CD4-positive, alpha-beta T cell treated with Interleukin-6 for 4 hours (primary cell): ENCODE measurements around the gene CWC22.
"Not testable (repeated sequence)": the region's sequence is repeated elsewhere in the genome, so short reads cannot be mapped to it uniquely, and the experiment has no call there.

Source experiments
- DNase-seq: peaks from one replicate; pipeline ENCODE4 v3.0.0-alpha.2; 2020; ENCODE audit warnings: mixed read lengths

CWC22 gene

DNA sequence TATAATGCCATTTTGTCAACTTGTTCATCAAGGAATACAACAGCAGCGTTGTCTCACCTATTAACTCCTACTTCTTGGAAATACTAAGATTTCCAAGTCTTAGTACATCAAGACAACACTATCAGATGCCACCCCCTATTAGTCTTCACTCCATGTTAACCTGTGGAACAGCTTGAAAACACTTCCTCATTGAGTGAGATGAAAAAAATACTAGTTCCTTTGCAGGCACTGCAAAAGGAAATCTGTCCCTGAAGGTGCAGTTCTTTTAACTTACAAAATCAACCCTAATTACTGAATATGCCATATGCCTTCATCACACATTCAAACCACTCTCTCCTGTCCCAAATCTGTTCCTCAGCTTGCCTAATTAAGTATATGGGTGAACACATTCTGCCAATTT lies 4.0 kb downstream of the CWC22 start:
- no peak for DNase-seq

GRCh38 chr2:180002198-180002770 lies 4.8 kb downstream of the CWC22 start:
- DNase-seq = no peak

- DNase-seq = no peak
These were observed 5.4 kb downstream of the CWC22 start for GRCh38 chr2:180001726-180002125.

DNA sequence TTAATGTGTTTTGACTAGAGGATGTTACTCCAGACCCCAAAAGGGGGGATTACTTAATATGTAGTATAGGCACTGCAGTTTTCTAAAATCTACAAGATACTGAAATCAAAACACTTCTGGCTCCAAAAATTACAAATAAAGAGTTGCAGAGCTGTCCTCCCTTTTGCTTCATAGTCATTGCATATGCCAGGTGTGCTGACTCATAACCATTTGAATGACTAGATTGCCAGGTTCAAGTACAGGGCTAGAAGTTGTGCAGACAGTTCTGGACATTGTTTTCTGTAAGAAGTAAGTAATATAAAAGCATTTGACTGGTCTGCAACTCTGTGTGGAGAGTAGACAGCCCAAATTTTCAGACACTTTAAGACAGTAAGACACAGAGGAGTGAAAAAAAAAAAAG lies 6.7 kb downstream of the CWC22 start:
- no peak for DNase-seq

DNA sequence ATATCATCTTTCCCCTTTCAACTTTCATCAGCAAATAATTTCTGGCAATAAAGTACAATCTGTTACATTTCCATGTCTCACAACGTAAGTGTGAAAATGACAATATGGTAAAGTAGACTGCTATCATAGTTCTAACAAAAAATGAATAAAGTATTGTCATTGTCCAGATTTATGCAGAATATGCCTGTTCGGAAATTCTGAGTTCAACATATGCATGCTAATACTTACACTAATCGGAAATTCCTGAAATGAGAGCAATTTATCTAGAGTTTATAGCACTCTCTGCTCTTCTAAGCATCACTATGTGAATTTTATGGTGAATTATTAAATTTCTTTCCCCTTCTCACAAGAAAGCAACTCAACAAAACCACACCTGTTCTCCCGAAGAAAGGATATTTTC lies 8.1 kb downstream of the CWC22 start:
- DNase-seq = no peak

DNA sequence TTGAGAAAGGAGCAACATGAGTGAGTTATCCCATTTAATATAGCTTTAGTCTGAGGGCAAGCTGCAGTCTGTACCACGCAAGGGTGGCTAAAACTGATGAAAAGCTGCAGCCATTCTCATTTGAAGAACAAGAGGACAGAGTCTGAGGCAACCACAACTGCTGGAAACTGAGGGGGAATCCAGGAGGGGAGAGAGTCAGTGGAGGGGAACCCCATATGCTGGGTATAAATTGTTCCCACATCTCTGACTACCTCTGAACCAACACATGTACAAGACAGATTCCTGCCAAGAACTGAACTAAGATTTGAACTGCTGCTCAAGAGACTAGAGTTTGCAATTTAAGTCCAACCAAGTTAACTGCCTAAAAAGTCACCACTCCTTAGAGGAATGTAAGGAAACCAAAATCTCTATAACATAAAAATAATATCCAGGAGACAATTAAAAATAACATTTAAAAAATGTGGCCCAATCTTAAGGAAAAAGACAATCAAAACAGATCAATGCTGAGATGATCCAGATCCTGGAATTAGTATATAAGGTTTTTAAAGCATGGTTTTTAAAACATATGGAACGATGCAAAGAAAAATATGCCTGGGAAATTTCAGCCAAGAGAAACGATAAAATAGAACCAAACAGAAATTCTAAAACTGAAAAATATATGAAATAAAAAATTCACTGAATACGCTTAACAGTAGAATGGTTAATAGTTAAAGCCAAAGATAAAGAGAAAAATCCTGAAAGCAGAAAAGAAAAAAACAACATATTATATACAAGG lies 11.2 kb downstream of the CWC22 start:
- DNase-seq = no peak

DNA sequence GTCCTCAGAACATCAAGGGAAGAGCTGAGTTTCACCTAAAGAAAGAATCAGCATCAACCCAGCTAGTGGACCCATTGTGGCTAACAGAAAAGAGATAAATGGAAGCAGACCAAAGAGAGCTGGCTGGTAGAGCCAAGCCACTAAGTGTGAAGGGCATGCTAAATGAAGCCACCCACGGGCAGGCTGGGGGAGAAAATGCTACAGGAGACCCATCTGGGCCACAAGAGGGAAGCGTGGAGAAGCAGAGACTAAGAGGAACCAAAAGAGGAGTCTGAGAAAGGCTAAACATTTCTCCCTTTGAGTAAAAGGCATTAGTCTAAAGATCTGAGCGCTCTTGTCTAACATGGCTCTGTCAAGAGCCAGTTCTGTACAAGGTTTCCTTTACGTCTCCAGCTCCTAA lies 15.8 kb downstream of the CWC22 start:
- no peak for DNase-seq

- DNase-seq = no peak
These were observed 16.3 kb downstream of the CWC22 start for GRCh38 chr2:179990676-179991317.

- DNase-seq = no peak
These were observed 19.2 kb downstream of the CWC22 start for GRCh38 chr2:179987916-179988315.

GRCh38 chr2:179985163-179985820 lies 21.8 kb downstream of the CWC22 start:
- no peak for DNase-seq

- no peak for DNase-seq
These were observed 23.7 kb downstream of the CWC22 start for GRCh38 chr2:179983250-179983932.

DNA sequence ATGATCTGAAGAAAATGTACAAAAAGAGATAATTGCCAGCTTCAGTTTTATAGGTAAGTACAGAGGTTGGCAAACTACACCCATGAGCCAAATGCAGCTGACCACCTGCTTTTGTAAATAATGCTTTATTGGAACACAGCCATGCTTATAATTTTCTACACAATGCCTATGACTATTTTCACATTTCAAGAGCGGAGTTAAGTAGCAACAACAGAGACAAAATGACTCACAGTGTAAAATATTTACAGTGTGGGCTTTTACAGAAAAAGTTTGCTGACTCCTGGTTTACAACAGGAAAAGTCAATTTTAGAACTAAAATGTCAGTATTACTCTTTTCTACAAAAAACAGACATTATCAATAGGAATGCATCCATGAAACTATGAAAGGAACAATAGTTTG lies 26.0 kb downstream of the CWC22 start:
- DNase-seq = no peak

GRCh38 chr2:179974761-179975160 lies 32.3 kb downstream of the CWC22 start:
- DNase-seq = no peak

DNA sequence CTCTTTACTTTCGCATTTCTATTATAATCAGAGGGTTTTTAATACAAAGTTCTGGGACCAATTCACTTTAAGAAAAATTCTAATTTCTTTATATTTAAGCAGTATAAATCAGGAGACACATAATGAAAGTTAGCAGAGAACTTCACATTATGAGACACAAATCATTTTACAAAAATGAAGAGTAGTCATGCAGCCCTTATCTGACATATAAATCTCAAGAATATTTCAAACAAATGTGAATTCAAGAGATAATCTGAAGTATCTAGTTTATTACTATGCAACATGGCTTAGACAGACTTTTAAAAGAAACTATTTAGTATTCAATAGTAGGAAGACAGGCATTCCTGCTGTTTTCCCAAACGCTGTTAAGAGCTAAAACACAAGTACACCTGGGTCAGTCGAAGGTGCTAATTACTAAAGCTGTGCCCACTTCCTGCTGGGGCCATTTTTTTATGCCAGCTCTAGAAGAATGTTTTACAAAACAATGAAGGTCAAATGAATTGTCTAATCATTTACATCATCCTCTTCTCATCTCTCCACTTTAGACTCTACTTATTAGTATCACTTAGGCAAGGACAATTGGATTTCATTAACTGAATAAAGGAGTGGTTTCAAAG lies 40.2 kb downstream of the CWC22 start:
- no peak for DNase-seq

DNA sequence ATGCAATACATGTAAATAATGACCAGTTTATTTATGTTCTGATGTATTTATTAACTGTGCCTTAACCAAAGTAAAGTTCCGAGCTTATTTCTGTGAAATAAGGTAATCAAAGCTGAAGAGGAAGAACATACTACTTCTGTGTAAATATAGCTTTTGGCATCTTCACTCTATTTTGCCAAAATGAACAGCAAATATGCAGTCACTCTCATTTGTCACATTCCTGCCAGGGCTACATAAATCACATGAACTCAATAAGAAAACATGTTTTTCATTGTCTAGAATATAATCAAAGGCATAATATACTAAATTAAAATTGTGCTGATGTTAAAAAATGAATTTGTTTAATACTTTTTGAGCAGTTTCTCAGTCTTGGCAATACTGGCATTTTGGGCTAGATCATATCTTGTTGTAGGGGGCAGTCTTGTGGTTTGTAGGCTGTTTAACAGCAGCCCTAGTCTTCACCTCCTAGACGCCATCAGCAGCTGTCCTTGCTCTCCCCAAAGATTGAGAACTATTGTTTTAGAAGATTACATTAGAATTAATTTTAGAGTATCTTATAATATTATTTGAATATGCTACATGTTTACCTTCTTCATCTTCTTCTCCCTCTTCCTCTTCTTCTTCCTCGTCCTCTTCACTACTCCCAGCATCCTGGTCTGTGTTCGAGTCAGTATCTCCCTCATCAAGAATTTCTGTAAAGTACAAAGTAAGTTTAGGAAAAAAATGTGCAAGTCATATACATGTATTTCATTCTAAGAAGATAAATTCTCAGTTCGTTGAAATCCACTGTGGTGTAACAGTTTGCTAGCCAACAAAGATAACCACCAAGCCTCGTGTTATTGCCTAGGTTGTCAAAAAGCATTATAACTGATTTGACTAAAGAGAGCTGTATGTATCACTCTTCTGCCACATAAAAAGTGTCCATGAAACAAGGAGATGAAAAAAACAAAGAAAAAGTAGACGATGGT lies 41.5 kb downstream of the CWC22 start:
- DNase-seq = no peak

DNA sequence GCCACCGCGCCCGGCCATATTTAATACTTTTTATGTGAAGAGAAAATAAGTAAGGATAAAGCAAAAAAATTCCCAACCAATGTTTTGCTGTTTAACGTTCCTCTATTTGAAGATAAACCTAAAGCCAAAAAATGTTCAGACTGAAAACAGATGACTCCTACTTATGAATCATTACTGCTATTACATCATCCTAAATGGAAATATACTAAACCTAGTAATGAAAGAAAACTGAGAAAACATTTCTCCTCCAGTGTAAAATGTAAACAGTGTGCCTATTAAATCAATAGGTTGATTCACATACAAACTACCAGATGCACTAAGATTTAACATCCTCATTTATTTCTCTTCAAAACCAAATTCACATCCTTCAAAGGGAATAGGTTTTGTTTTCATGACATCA lies 43.5 kb downstream of the CWC22 start:
- DNase-seq = no peak

DNA sequence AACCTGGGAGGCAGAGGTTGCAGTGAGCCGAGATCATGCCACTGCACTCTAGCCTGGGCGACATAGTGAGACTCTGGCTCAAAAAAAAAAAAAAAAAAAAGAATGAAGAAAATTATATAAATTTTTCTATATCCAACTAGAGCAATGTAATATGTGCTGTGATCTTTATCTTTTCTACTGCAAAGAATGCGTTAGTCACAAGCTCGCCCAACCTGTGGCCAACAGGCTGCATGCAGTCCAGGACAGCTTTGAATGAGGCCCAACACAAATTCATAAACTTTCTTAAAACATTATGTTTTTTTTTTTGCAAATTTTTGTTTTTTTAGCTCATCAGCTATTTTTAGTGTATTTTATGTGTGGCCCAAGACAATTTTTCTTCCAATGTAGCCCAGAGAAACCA lies 48.8 kb downstream of the CWC22 start:
- not testable (repeated sequence) for DNase-seq

DNA sequence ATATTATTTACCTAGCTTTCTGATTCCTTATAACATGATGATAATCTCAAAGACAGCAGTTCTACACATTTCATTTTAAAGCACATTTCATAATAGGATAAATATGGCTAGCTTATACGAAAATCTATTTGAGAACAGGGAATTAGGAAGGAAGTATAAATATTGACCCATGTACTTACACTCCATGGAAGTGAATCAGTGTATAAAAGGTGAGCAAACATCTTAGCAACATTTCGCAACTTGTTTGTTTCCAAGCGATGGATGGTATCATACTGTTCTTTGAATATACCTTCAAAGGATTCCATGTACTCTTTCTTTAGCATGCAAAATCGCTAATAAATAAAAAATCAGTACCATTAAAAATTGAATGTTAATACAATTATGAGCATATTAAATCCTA lies 53.1 kb downstream of the CWC22 start:
- DNase-seq = no peak

DNA sequence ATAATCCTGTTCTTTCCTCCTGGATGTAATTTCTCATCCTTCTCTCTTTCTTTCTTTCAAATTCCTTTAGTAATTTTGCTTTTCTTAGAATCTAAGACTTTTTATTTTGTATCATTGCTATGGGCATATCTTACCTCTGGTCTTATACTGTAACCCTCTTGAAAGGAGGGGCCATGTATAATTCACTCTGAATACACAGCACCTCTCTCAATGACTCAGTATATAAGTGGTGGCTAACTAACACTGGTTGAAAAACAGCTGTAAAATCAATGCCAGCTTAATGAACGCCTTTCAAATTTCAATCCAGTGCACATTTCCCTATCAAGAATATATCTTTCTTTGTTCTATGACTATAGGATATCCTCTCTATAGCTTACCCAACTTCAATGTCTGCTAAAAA lies 53.7 kb downstream of the CWC22 start:
- no peak for DNase-seq

DNA sequence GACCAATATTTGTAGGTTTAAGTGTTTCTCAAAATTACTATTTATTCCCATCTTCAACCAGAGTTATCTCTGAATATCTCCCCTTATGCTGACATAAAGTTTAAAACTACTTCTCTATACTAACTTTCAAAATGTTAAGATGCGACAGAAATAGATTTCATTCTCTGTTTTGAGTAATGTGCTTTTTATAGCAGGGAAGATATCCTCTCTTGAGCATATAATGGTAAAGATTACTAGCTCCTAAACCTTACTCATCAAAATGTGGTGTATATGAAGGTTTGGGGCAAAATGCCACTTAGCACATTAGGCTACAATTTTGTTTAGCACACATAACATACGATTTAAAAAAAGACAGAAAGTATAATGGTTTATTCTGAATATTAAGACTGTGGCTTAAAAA lies 54.4 kb downstream of the CWC22 start:
- DNase-seq = no peak

- no peak for DNase-seq
These were observed 55.4 kb downstream of the CWC22 start for GRCh38 chr2:179951680-179952079.

DNA sequence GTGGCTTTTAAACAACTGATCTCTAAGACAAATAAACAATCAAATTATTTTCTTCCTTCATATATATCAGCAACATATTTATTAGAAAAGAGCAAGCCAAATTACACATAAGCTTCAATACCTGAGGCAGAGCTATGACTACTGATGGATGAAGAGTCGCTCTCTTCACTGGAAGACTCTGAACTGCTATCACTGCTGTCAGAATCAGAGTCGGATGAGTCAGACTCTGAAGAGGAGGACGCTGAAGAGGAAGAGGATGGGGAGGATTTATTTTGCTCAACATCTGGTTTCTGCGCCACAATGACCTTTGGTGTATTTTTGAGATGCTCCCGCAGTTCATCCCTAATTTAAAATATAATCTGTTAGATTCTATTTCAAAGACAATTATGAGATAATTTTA lies 56.7 kb downstream of the CWC22 start:
- no peak for DNase-seq
